ENCODE measurements around the gene IL10.

IL10 gene

DNA sequence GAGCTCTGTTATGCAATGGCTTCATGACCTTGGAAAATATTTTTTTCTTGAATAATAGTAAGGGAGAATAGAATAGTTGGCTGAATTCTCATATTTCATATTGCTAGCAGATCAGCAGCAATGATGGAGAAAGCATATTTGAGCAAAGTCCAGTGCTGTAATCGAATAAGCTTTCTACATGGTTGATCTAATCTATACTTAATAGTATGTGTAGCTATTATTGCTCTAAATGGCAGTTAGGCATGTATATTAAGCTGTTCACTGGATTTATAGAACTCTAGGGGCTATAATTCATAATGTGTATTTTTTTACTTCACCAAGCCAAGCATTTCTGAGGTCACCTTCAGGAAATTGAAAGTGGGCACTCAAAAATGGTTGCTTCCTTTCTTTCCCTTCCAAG, 11.7 kb downstream of the IL10 start:
- DNase-seq (ENCODE audit: low spot score), result no peak
- whole genome bisulfite sequencing, 2 donors (ENCODE audit: extremely low coverage in 2 of 2, insufficient read length in 2 of 2, insufficient replicate concordance in 1 of 2), result no CpG with 5 or more reads among the region's 1 CpG
- no peak overlapping the region for H3K27ac ChIP-seq (replicated peaks; ENCODE audit: low read length)

DNA sequence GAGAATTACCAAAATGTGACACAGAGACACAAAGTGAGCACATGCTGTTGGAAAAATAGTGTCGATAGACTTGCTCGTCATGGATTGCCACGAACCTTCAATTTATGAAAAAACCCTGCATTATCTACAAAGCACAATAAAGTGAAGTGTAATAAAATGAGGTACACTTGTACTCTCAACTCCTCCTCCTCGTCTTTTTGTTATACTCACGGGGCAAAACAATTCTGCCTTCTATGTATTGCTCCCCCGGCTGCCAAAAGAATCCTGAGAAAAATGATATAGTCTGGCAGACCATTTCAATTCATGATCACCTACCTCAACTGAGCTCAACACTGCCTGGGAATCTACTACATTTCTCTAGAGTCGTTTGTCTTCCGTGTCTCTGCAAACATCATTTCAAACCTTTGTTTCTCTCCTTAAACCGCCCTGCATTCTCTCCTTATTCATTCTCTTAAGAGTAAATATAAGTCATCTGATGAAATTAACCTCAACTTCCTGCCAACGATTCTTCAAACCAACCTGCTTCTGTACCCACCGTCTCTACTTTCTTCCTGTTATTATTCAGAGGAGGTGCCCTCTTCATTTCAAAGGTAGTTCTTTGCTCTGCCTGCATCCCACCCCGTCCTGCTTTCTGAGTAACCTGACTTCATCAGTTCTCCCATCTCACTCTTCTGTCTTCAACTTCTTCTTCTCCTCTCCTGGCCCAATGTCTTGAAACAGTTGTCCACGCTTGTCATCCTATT, 14.6 kb downstream of the IL10 start:
- DNase-seq (ENCODE audit: low spot score), result no peak
- no peaks in the 10 kb centered on the region for H3K27me3 ChIP-seq (ENCODE audit: control insufficient read depth in 3 of 3, insufficient read depth in 3 of 3, low read depth in 1 of 3, low read length in 3 of 3)
- H2BK12ac ChIP-seq (ENCODE audit: low read length), result no peak overlapping the region
- H3K23ac ChIP-seq (ENCODE audit: low read depth, low read length, poor library complexity), result no peak overlapping the region
- no peak overlapping the region for H3K9ac ChIP-seq (ENCODE audit: low read depth, low read length, poor library complexity)
- no peaks in the 10 kb centered on the region for H3K9me3 ChIP-seq (replicated peaks in 1 of 2; ENCODE audit: control insufficient read depth in 2 of 2, insufficient read depth in 1 of 2, low read depth in 1 of 2, low read length in 2 of 2)
- no peak overlapping the region for H2BK120ac ChIP-seq (ENCODE audit: low read depth, low read length)
- H2AK5ac ChIP-seq (ENCODE audit: low read depth, low read length), result no peak overlapping the region
- H3K4ac ChIP-seq (ENCODE audit: low read length), result no peak overlapping the region
- H3K4me2 ChIP-seq (ENCODE audit: insufficient read depth, low read length, poor library complexity, severe bottlenecking), result no peak overlapping the region
- no peaks in the 10 kb centered on the region for H3K79me1 ChIP-seq (ENCODE audit: low read depth, low read length)
- no peak overlapping the region for H2BK5ac ChIP-seq (ENCODE audit: low read length)
- no peak overlapping the region for H4K8ac ChIP-seq (ENCODE audit: low read depth, low read length)
- no peak overlapping the region for H4K91ac ChIP-seq (ENCODE audit: low read depth, low read length, poor library complexity)
- no peaks in the 10 kb centered on the region for H3K36me3 ChIP-seq (replicated peaks in 1 of 2; ENCODE audit: control insufficient read depth in 2 of 2, insufficient read depth in 2 of 2, low read length in 2 of 2)
- no peak overlapping the region for H2BK15ac ChIP-seq (ENCODE audit: low read length)
- H3K18ac ChIP-seq (ENCODE audit: low read length), result no peak overlapping the region
- no peak overlapping the region for H2AFZ ChIP-seq (ENCODE audit: low read length)
- no peak overlapping the region for H3K27ac ChIP-seq (replicated peaks; ENCODE audit: low read length)
- H3K4me1 ChIP-seq (ENCODE audit: control insufficient read depth in 2 of 2, insufficient read depth in 1 of 2, low read depth in 1 of 2, low read length in 2 of 2), result no peaks in the 10 kb centered on the region
- no CpG with 5 or more reads among the region's 13 CpGs for WGBS, 2 donors (ENCODE audit: extremely low coverage in 2 of 2, insufficient read length in 2 of 2, insufficient replicate concordance in 1 of 2)
- no peak overlapping the region for H3K14ac ChIP-seq (ENCODE audit: low read length)
- H3K4me3 ChIP-seq (ENCODE audit: low read length in 2 of 2), result no peak overlapping the region

More for the DNA sequence above, 11.7 kb downstream of the IL10 start:
- Histone ChIP-seq H2BK15ac (ENCODE audit: low read length) (no peak overlapping the region), H2BK120ac (ENCODE audit: low read depth, low read length) (no peak overlapping the region), H2BK12ac (ENCODE audit: low read length) (no peak overlapping the region), H3K27me3 (ENCODE audit: control insufficient read depth in 3 of 3, insufficient read depth in 3 of 3, low read depth in 1 of 3, low read length in 3 of 3) (no peaks in the 10 kb centered on the region), H2BK5ac (ENCODE audit: low read length) (no peak overlapping the region), H3K9me3 (replicated peaks in 1 of 2; ENCODE audit: control insufficient read depth in 2 of 2, insufficient read depth in 1 of 2, low read depth in 1 of 2, low read length in 2 of 2) (no peaks in the 10 kb centered on the region), H4K91ac (ENCODE audit: low read depth, low read length, poor library complexity) (no peak overlapping the region), H3K4me2 (ENCODE audit: insufficient read depth, low read length, poor library complexity, severe bottlenecking) (no peak overlapping the region), H3K79me1 (ENCODE audit: low read depth, low read length) (no peaks in the 10 kb centered on the region), H2AK5ac (ENCODE audit: low read depth, low read length) (no peak overlapping the region), H3K14ac (ENCODE audit: low read length) (no peak overlapping the region), H3K36me3 (replicated peaks in 1 of 2; ENCODE audit: control insufficient read depth in 2 of 2, insufficient read depth in 2 of 2, low read length in 2 of 2) (no peaks in the 10 kb centered on the region), H3K4ac (ENCODE audit: low read length) (no peak overlapping the region), H4K8ac (ENCODE audit: low read depth, low read length) (no peak overlapping the region), H3K9ac (ENCODE audit: low read depth, low read length, poor library complexity) (no peak overlapping the region), H3K4me1 (ENCODE audit: control insufficient read depth in 2 of 2, insufficient read depth in 1 of 2, low read depth in 1 of 2, low read length in 2 of 2) (peaks cover 0 to 1% of the 10 kb centered on the region in 2 donors), H2AFZ (ENCODE audit: low read length) (no peak overlapping the region), H3K4me3 (ENCODE audit: low read length in 2 of 2) (no peak overlapping the region), H3K18ac (ENCODE audit: low read length) (no peak overlapping the region), H3K23ac (ENCODE audit: low read depth, low read length, poor library complexity) (no peak overlapping the region)

DNA sequence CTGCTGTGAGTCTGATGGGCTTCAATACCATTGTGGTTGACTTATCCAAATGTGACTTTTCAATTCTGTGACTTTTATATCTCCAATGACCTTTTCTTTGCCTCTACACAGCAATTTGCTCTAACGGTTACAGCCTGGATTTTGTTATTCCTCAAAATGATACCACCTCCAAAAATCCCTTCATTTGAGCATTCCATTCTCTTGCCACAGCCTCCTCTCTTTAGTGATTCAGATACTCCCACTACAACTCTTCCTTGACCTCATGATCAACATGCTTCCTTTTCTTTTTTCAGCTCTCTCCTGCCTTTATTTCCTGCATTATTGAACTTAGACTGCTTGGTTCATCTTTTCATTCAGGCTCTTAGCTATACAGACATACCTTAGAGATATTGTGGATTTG, 18.3 kb downstream of the IL10 start:
- Histone ChIP-seq H3K23ac (ENCODE audit: low read depth, low read length, poor library complexity) (no peak overlapping the region), H3K9me3 (replicated peaks in 1 of 2; ENCODE audit: control insufficient read depth in 2 of 2, insufficient read depth in 1 of 2, low read depth in 1 of 2, low read length in 2 of 2) (no peaks in the 10 kb centered on the region), H3K4me2 (ENCODE audit: insufficient read depth, low read length, poor library complexity, severe bottlenecking) (no peak overlapping the region), H3K27ac (replicated peaks; ENCODE audit: low read length) (no peak overlapping the region), H3K4ac (ENCODE audit: low read length) (no peak overlapping the region), H2BK5ac (ENCODE audit: low read length) (no peak overlapping the region), H3K4me3 (ENCODE audit: low read length in 2 of 2) (no peak overlapping the region), H2BK120ac (ENCODE audit: low read depth, low read length) (no peak overlapping the region), H3K4me1 (ENCODE audit: control insufficient read depth in 2 of 2, insufficient read depth in 1 of 2, low read depth in 1 of 2, low read length in 2 of 2) (no peaks in the 10 kb centered on the region), H2BK12ac (ENCODE audit: low read length) (no peak overlapping the region), H3K27me3 (ENCODE audit: control insufficient read depth in 3 of 3, insufficient read depth in 3 of 3, low read depth in 1 of 3, low read length in 3 of 3) (peaks cover 0 to 15% (median 0%) of the 10 kb centered on the region in 3 experiments), H3K18ac (ENCODE audit: low read length) (no peak overlapping the region), H3K36me3 (replicated peaks in 1 of 2; ENCODE audit: control insufficient read depth in 2 of 2, insufficient read depth in 2 of 2, low read length in 2 of 2) (no peaks in the 10 kb centered on the region), H2AK5ac (ENCODE audit: low read depth, low read length) (no peak overlapping the region), H2BK15ac (ENCODE audit: low read length) (no peak overlapping the region), H4K91ac (ENCODE audit: low read depth, low read length, poor library complexity) (no peak overlapping the region), H3K14ac (ENCODE audit: low read length) (no peak overlapping the region), H3K9ac (ENCODE audit: low read depth, low read length, poor library complexity) (no peak overlapping the region), H2AFZ (ENCODE audit: low read length) (no peak overlapping the region), H4K8ac (ENCODE audit: low read depth, low read length) (no peak overlapping the region), H3K79me1 (ENCODE audit: low read depth, low read length) (no peaks in the 10 kb centered on the region)
- no peak for DNase-seq (ENCODE audit: low spot score)
- no CpG with 5 or more reads among the region's 1 CpG for WGBS, 2 donors (ENCODE audit: extremely low coverage in 2 of 2, insufficient read length in 2 of 2, insufficient replicate concordance in 1 of 2)

DNA sequence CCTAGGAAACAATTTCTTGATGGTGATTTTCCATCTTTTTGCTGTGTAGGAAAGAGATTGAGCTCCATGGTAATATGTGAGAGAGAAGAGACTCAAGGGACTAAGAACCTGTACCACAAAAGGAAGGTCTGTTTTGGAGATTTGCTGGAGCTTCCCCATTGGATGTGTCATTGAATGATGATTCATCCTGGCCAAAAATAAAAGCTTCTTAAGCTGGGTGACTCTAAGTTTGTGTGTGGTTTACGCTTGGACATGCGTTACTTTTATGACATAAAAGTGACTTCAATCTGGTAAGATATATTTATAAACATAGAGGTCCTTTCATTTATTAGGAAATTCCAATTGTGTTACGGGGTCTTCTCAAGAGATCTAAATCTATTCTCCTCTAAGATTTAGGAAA, 19.2 kb downstream of the IL10 start:
- no peak overlapping the region for H2BK12ac ChIP-seq (ENCODE audit: low read length)
- H3K9ac ChIP-seq (ENCODE audit: low read depth, low read length, poor library complexity), result no peak overlapping the region
- DNase-seq (ENCODE audit: low spot score), result no peak
- H3K9me3 ChIP-seq (replicated peaks in 1 of 2; ENCODE audit: control insufficient read depth in 2 of 2, insufficient read depth in 1 of 2, low read depth in 1 of 2, low read length in 2 of 2), result no peaks in the 10 kb centered on the region
- H2BK5ac ChIP-seq (ENCODE audit: low read length), result no peak overlapping the region
- H3K23ac ChIP-seq (ENCODE audit: low read depth, low read length, poor library complexity), result no peak overlapping the region
- no peaks in the 10 kb centered on the region for H3K79me1 ChIP-seq (ENCODE audit: low read depth, low read length)
- H3K36me3 ChIP-seq (replicated peaks in 1 of 2; ENCODE audit: control insufficient read depth in 2 of 2, insufficient read depth in 2 of 2, low read length in 2 of 2), result no peaks in the 10 kb centered on the region
- no peak overlapping the region for H4K8ac ChIP-seq (ENCODE audit: low read depth, low read length)
- H3K4ac ChIP-seq (ENCODE audit: low read length), result no peak overlapping the region
- no peak overlapping the region for H2BK120ac ChIP-seq (ENCODE audit: low read depth, low read length)
- H2AK5ac ChIP-seq (ENCODE audit: low read depth, low read length), result no peak overlapping the region
- H3K14ac ChIP-seq (ENCODE audit: low read length), result no peak overlapping the region
- WGBS, 2 donors (ENCODE audit: extremely low coverage in 2 of 2, insufficient read length in 2 of 2, insufficient replicate concordance in 1 of 2), result no CpG with 5 or more reads among the region's 3 CpGs
- no peak overlapping the region for H3K27ac ChIP-seq (replicated peaks; ENCODE audit: low read length)
- no peak overlapping the region for H3K18ac ChIP-seq (ENCODE audit: low read length)
- no peak overlapping the region for H2BK15ac ChIP-seq (ENCODE audit: low read length)
- no peak overlapping the region for H4K91ac ChIP-seq (ENCODE audit: low read depth, low read length, poor library complexity)
- no peak overlapping the region for H3K4me2 ChIP-seq (ENCODE audit: insufficient read depth, low read length, poor library complexity, severe bottlenecking)
- no peak overlapping the region for H3K4me3 ChIP-seq (ENCODE audit: low read length in 2 of 2)
- H2AFZ ChIP-seq (ENCODE audit: low read length), result no peak overlapping the region
- H3K4me1 ChIP-seq (ENCODE audit: control insufficient read depth in 2 of 2, insufficient read depth in 1 of 2, low read depth in 1 of 2, low read length in 2 of 2), result no peaks in the 10 kb centered on the region
- peaks cover 0 to 15% (median 0%) of the 10 kb centered on the region in 3 experiments for H3K27me3 ChIP-seq (ENCODE audit: control insufficient read depth in 3 of 3, insufficient read depth in 3 of 3, low read depth in 1 of 3, low read length in 3 of 3)
